WTC11 (cell line): ENCODE data around the gene TMA7B.

ENCODE experiments used
- SMAD3 ChIP-seq: sonication (generic); formaldehyde crosslinking; IDR thresholded peaks from 2 replicates; pipeline ENCODE4 v1.8.0; 2022; ENCODE audit warnings: missing genetic modification reagents, mild to moderate bottlenecking, borderline replicate concordance
- TF ChIP-seq, protein P1 (sequence below): sonication (generic); formaldehyde crosslinking; IDR thresholded peaks from 2 replicates; pipeline ENCODE4 v1.8.0; 2022; ENCODE audit warnings: mild to moderate bottlenecking, missing genetic modification reagents
- TF ChIP-seq, protein P2 (sequence below): fragments of 200-600 bp; IDR thresholded peaks from 2 replicates; pipeline ENCODE4 v1.8.0; 2022; ENCODE audit warnings: antibody characterized with exemption
- TF ChIP-seq, protein P3 (sequence below): sonication (generic); formaldehyde crosslinking; IDR thresholded peaks from 2 replicates; pipeline ENCODE4 v1.8.0; 2022; ENCODE audit warnings: mild to moderate bottlenecking, missing genetic modification reagents

DNA sequence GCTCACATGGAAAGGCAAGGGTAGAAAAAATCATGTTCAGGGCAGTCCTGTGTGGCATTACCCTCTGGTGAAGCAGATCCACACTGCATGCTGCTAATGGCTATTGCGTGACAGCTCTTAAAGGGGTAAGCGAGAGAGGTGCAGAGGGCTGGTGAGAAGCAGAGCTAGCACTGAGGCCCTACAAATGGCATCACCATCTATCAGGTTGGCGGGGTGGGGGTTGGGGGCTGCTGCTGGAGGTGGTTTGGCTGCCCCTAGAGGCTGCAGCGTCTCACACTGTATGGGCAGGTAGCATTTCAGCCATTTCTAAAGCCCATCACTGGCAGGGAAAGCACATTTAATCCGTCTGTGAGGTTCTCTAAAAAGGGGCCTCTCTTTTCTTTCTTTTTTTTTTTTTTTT is 16.9 kb upstream of the TMA7B start:
- TF ChIP-seq, protein P1, sequence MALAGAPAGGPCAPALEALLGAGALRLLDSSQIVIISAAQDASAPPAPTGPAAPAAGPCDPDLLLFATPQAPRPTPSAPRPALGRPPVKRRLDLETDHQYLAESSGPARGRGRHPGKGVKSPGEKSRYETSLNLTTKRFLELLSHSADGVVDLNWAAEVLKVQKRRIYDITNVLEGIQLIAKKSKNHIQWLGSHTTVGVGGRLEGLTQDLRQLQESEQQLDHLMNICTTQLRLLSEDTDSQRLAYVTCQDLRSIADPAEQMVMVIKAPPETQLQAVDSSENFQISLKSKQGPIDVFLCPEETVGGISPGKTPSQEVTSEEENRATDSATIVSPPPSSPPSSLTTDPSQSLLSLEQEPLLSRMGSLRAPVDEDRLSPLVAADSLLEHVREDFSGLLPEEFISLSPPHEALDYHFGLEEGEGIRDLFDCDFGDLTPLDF, result no peak
- TF ChIP-seq, protein P2, sequence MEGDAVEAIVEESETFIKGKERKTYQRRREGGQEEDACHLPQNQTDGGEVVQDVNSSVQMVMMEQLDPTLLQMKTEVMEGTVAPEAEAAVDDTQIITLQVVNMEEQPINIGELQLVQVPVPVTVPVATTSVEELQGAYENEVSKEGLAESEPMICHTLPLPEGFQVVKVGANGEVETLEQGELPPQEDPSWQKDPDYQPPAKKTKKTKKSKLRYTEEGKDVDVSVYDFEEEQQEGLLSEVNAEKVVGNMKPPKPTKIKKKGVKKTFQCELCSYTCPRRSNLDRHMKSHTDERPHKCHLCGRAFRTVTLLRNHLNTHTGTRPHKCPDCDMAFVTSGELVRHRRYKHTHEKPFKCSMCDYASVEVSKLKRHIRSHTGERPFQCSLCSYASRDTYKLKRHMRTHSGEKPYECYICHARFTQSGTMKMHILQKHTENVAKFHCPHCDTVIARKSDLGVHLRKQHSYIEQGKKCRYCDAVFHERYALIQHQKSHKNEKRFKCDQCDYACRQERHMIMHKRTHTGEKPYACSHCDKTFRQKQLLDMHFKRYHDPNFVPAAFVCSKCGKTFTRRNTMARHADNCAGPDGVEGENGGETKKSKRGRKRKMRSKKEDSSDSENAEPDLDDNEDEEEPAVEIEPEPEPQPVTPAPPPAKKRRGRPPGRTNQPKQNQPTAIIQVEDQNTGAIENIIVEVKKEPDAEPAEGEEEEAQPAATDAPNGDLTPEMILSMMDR, result 0 out of 2 replicates have a peak, but pooled peaks have one; percentile 13
- TF ChIP-seq, protein P3, sequence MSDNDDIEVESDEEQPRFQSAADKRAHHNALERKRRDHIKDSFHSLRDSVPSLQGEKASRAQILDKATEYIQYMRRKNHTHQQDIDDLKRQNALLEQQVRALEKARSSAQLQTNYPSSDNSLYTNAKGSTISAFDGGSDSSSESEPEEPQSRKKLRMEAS (CRISPR knock-in tag), result no peak
- TF ChIP-seq SMAD3 (CRISPR knock-in tag), result no peak
